ENCODE results near the gene MYO3B. TPM values are rescaled to one million over a fixed set of nuclear protein-coding genes. Genes with fewer than 3 reads are reported as not detected.
"Not testable (repeated sequence)": the region's sequence is repeated elsewhere in the genome, so short reads cannot be mapped to it uniquely, and the experiment has no call there.

Gene MYO3B
- total RNA-seq, 1 experiment from 2014 or later, result 0.35 TPM

- no peaks in the 10 kb centered on the region for H3K36me3 ChIP-seq (replicated peaks; ENCODE audit: control insufficient read depth, insufficient read depth, low read length)
- no peaks in the 10 kb centered on the region for H3K27me3 ChIP-seq (ENCODE audit: control insufficient read depth, insufficient read depth, low read length)
- no peak overlapping the region for H3K4me3 ChIP-seq (ENCODE audit: insufficient read depth, low read depth, low read length)
- no peak for DNase-seq
Measured at GRCh38 chr2:170464268-170464667, 286.3 kb downstream of the MYO3B start.

GRCh38 chr2:170465241-170465640 lies 287.3 kb downstream of the MYO3B start:
- Histone ChIP-seq H3K36me3 (replicated peaks; ENCODE audit: control insufficient read depth, insufficient read depth, low read length) (no peaks in the 10 kb centered on the region), H3K4me3 (ENCODE audit: insufficient read depth, low read depth, low read length) (no peak overlapping the region), H3K27me3 (ENCODE audit: control insufficient read depth, insufficient read depth, low read length) (no peaks in the 10 kb centered on the region)
- no peak for DNase-seq

GRCh38 chr2:170466632-170467031 lies 288.7 kb downstream of the MYO3B start:
- no peak overlapping the region for H3K4me3 ChIP-seq (ENCODE audit: insufficient read depth, low read depth, low read length)
- H3K27me3 ChIP-seq (ENCODE audit: control insufficient read depth, insufficient read depth, low read length), result no peaks in the 10 kb centered on the region
- DNase-seq, result no peak
- no peaks in the 10 kb centered on the region for H3K36me3 ChIP-seq (replicated peaks; ENCODE audit: control insufficient read depth, insufficient read depth, low read length)

GRCh38 chr2:170467568-170468422 lies 289.8 kb downstream of the MYO3B start:
- no peak for DNase-seq
- Histone ChIP-seq H3K36me3 (replicated peaks; ENCODE audit: control insufficient read depth, insufficient read depth, low read length) (no peaks in the 10 kb centered on the region), H3K4me3 (ENCODE audit: insufficient read depth, low read depth, low read length) (no peak overlapping the region), H3K27me3 (ENCODE audit: control insufficient read depth, insufficient read depth, low read length) (no peaks in the 10 kb centered on the region)

- Histone ChIP-seq H3K4me3 (ENCODE audit: insufficient read depth, low read depth, low read length) (no peak overlapping the region), H3K27me3 (ENCODE audit: control insufficient read depth, insufficient read depth, low read length) (no peaks in the 10 kb centered on the region), H3K36me3 (replicated peaks; ENCODE audit: control insufficient read depth, insufficient read depth, low read length) (no peaks in the 10 kb centered on the region)
- no peak for DNase-seq
Measured at GRCh38 chr2:170468557-170468956, 290.6 kb downstream of the MYO3B start.

- H3K36me3 ChIP-seq (replicated peaks; ENCODE audit: control insufficient read depth, insufficient read depth, low read length); H3K4me3 ChIP-seq (ENCODE audit: insufficient read depth, low read depth, low read length); H3K27me3 ChIP-seq (ENCODE audit: control insufficient read depth, insufficient read depth, low read length); DNase-seq: not testable (repeated sequence)
Measured at GRCh38 chr2:170472498-170472897, 294.6 kb downstream of the MYO3B start.

GRCh38 chr2:170475878-170476277 lies 297.9 kb downstream of the MYO3B start:
- Histone ChIP-seq H3K36me3 (replicated peaks; ENCODE audit: control insufficient read depth, insufficient read depth, low read length) (no peaks in the 10 kb centered on the region), H3K4me3 (ENCODE audit: insufficient read depth, low read depth, low read length) (no peak overlapping the region), H3K27me3 (ENCODE audit: control insufficient read depth, insufficient read depth, low read length) (no peaks in the 10 kb centered on the region)
- no peak for DNase-seq

GRCh38 chr2:170477630-170478029 lies 299.7 kb downstream of the MYO3B start:
- H3K36me3 ChIP-seq (replicated peaks; ENCODE audit: control insufficient read depth, insufficient read depth, low read length), result no peaks in the 10 kb centered on the region
- no peaks in the 10 kb centered on the region for H3K27me3 ChIP-seq (ENCODE audit: control insufficient read depth, insufficient read depth, low read length)
- no peak overlapping the region for H3K4me3 ChIP-seq (ENCODE audit: insufficient read depth, low read depth, low read length)
- no peak for DNase-seq

- H3K4me3 ChIP-seq (ENCODE audit: insufficient read depth, low read depth, low read length), result no peak overlapping the region
- H3K27me3 ChIP-seq (ENCODE audit: control insufficient read depth, insufficient read depth, low read length), result no peaks in the 10 kb centered on the region
- no peak for DNase-seq
- no peaks in the 10 kb centered on the region for H3K36me3 ChIP-seq (replicated peaks; ENCODE audit: control insufficient read depth, insufficient read depth, low read length)
Measured at GRCh38 chr2:170481201-170481600, 303.3 kb downstream of the MYO3B start.

- no peak overlapping the region for H3K4me3 ChIP-seq (ENCODE audit: insufficient read depth, low read depth, low read length)
- DNase-seq, result no peak
- no peaks in the 10 kb centered on the region for H3K27me3 ChIP-seq (ENCODE audit: control insufficient read depth, insufficient read depth, low read length)
- H3K36me3 ChIP-seq (replicated peaks; ENCODE audit: control insufficient read depth, insufficient read depth, low read length), result no peaks in the 10 kb centered on the region
Measured at GRCh38 chr2:170484552-170484951, 306.6 kb downstream of the MYO3B start.

- H3K27me3 ChIP-seq (ENCODE audit: control insufficient read depth, insufficient read depth, low read length), result no peaks in the 10 kb centered on the region
- no peaks in the 10 kb centered on the region for H3K36me3 ChIP-seq (replicated peaks; ENCODE audit: control insufficient read depth, insufficient read depth, low read length)
- no peak overlapping the region for H3K4me3 ChIP-seq (ENCODE audit: insufficient read depth, low read depth, low read length)
- DNase-seq, result no peak
Measured at GRCh38 chr2:170485254-170486026, 307.5 kb downstream of the MYO3B start.

- no peak for DNase-seq
- H3K27me3 ChIP-seq (ENCODE audit: control insufficient read depth, insufficient read depth, low read length), result no peaks in the 10 kb centered on the region
- H3K36me3 ChIP-seq (replicated peaks; ENCODE audit: control insufficient read depth, insufficient read depth, low read length), result no peaks in the 10 kb centered on the region
Measured at GRCh38 chr2:170486730-170487129, 308.8 kb downstream of the MYO3B start.

GRCh38 chr2:170488807-170489206 lies 310.9 kb downstream of the MYO3B start:
- H3K27me3 ChIP-seq (ENCODE audit: control insufficient read depth, insufficient read depth, low read length), result no peaks in the 10 kb centered on the region
- no peak overlapping the region for H3K4me3 ChIP-seq (ENCODE audit: insufficient read depth, low read depth, low read length)
- DNase-seq, result no peak
- no peaks in the 10 kb centered on the region for H3K36me3 ChIP-seq (replicated peaks; ENCODE audit: control insufficient read depth, insufficient read depth, low read length)

More at GRCh38 chr2:170486730-170487129, 308.8 kb downstream of the MYO3B start:
- no peak overlapping the region for H3K4me3 ChIP-seq (ENCODE audit: insufficient read depth, low read depth, low read length)

- H3K4me3 ChIP-seq (ENCODE audit: insufficient read depth, low read depth, low read length), result no peak overlapping the region
- H3K36me3 ChIP-seq (replicated peaks; ENCODE audit: control insufficient read depth, insufficient read depth, low read length), result no peaks in the 10 kb centered on the region
- no peaks in the 10 kb centered on the region for H3K27me3 ChIP-seq (ENCODE audit: control insufficient read depth, insufficient read depth, low read length)
- DNase-seq, result no peak
Measured at GRCh38 chr2:170492010-170492409, 314.1 kb downstream of the MYO3B start.
